Stomach smooth muscle (tissue), 2 donors: ENCODE measurements around the gene CCBE1.

ENCODE experiments used
- H3K27ac ChIP-seq: one replicate; pipeline ENCODE4 v1.7.0; 2013; ENCODE audit warnings: mild to moderate bottlenecking, low read length, inconsistent platforms
- H3K27me3 ChIP-seq, 2 donors: one replicate each; pipeline ENCODE4 v1.7.0; 2013; ENCODE audit warnings: low read length in 2 of 2; ENCODE audit not compliant: insufficient read depth in 2 of 2, control insufficient read depth in 1 of 2
- H3K36me3 ChIP-seq, 2 donors: one replicate each; pipeline ENCODE4 v1.7.0; 2013; ENCODE audit warnings: low read length in 2 of 2; ENCODE audit not compliant: control insufficient read depth in 2 of 2, insufficient read depth in 2 of 2
- H3K4me1 ChIP-seq: one replicate; pipeline ENCODE4 v1.7.0; 2013; ENCODE audit warnings: low read length; ENCODE audit not compliant: control insufficient read depth, insufficient read depth
- H3K4me3 ChIP-seq, 2 donors: one replicate each; pipeline ENCODE4 v1.7.0; 2013; ENCODE audit warnings: low read length in 2 of 2
- H3K9ac ChIP-seq, 2 donors: one replicate each; pipeline ENCODE4 v1.7.0; 2013; ENCODE audit warnings: low read length in 2 of 2, mild to moderate bottlenecking in 1 of 2
- H3K9me3 ChIP-seq, 2 donors: one replicate each; pipeline ENCODE4 v1.7.0; 2013; ENCODE audit warnings: low read length in 2 of 2; ENCODE audit not compliant: control insufficient read depth in 2 of 2
- donor health status: healthy.
- donor health status: Pancreatic carcinoma.

CCBE1 gene

GRCh38 chr18:59685501-59685900, 11.7 kb downstream of the CCBE1 start:
- Histone ChIP-seq H3K27me3 (no peaks in the 10 kb centered on the region), H3K4me3 (no peak overlapping the region), H3K9me3 (no peaks in the 10 kb centered on the region), H3K9ac (no peak overlapping the region), H3K4me1 (peaks cover 2% of the 10 kb centered on the region), H3K27ac (no peak overlapping the region), H3K36me3 (no peaks in the 10 kb centered on the region)

GRCh38 chr18:59684777-59685176, 12.4 kb downstream of the CCBE1 start:
- Histone ChIP-seq H3K9me3 (no peaks in the 10 kb centered on the region), H3K4me3 (no peak overlapping the region), H3K27me3 (no peaks in the 10 kb centered on the region), H3K36me3 (no peaks in the 10 kb centered on the region), H3K27ac (no peak overlapping the region), H3K4me1 (peaks cover 2% of the 10 kb centered on the region), H3K9ac (no peak overlapping the region)

- Histone ChIP-seq H3K27ac (no peak overlapping the region), H3K36me3 (no peaks in the 10 kb centered on the region), H3K4me3 (no peak overlapping the region), H3K4me1 (peaks cover 2% of the 10 kb centered on the region), H3K27me3 (no peaks in the 10 kb centered on the region), H3K9me3 (no peaks in the 10 kb centered on the region), H3K9ac (no peak overlapping the region)
Measured at GRCh38 chr18:59681521-59682004, 15.7 kb downstream of the CCBE1 start.

- no peak overlapping the region for H3K9ac ChIP-seq
- no peak overlapping the region for H3K27ac ChIP-seq
- peaks cover 2% of the 10 kb centered on the region for H3K4me1 ChIP-seq
- H3K27me3 ChIP-seq, result no peaks in the 10 kb centered on the region
- no peak overlapping the region for H3K4me3 ChIP-seq
- no peaks in the 10 kb centered on the region for H3K9me3 ChIP-seq
- no peaks in the 10 kb centered on the region for H3K36me3 ChIP-seq
Measured at GRCh38 chr18:59681051-59681450, 16.2 kb downstream of the CCBE1 start.

- Histone ChIP-seq H3K27ac (no peak overlapping the region), H3K27me3 (no peaks in the 10 kb centered on the region), H3K4me3 (no peak overlapping the region), H3K9me3 (no peaks in the 10 kb centered on the region), H3K36me3 (no peaks in the 10 kb centered on the region), H3K4me1 (peaks cover 6% of the 10 kb centered on the region), H3K9ac (no peak overlapping the region)
Measured at GRCh38 chr18:59675346-59675745, 21.9 kb downstream of the CCBE1 start.

GRCh38 chr18:59674903-59675270, 22.3 kb downstream of the CCBE1 start:
- Histone ChIP-seq H3K27ac (no peak overlapping the region), H3K36me3 (no peaks in the 10 kb centered on the region), H3K4me1 (peaks cover 6% of the 10 kb centered on the region), H3K27me3 (no peaks in the 10 kb centered on the region), H3K4me3 (no peak overlapping the region), H3K9me3 (no peaks in the 10 kb centered on the region), H3K9ac (no peak overlapping the region)

GRCh38 chr18:59674186-59674902, 22.9 kb downstream of the CCBE1 start:
- no peak overlapping the region for H3K4me3 ChIP-seq
- H3K27me3 ChIP-seq, result no peaks in the 10 kb centered on the region
- no peaks in the 10 kb centered on the region for H3K36me3 ChIP-seq
- peaks cover 6% of the 10 kb centered on the region for H3K4me1 ChIP-seq
- no peak overlapping the region for H3K27ac ChIP-seq
- H3K9ac ChIP-seq, result no peak overlapping the region
- H3K9me3 ChIP-seq, result no peaks in the 10 kb centered on the region

GRCh38 chr18:59672235-59672711, 24.9 kb downstream of the CCBE1 start:
- Histone ChIP-seq H3K36me3 (no peaks in the 10 kb centered on the region), H3K4me3 (peak overlapping the region in 1 of 2 donors; percentile 28), H3K27ac (no peak overlapping the region), H3K9ac (no peak overlapping the region), H3K9me3 (no peaks in the 10 kb centered on the region), H3K4me1 (peaks cover 6% of the 10 kb centered on the region), H3K27me3 (no peaks in the 10 kb centered on the region)

- no peak overlapping the region for H3K27ac ChIP-seq
Measured at GRCh38 chr18:59671551-59671950, 25.7 kb downstream of the CCBE1 start.

GRCh38 chr18:59669872-59670657, 27.2 kb downstream of the CCBE1 start:
- Histone ChIP-seq H3K4me1 (peaks cover 6% of the 10 kb centered on the region), H3K9me3 (no peaks in the 10 kb centered on the region), H3K9ac (no peak overlapping the region), H3K27me3 (no peaks in the 10 kb centered on the region), H3K4me3 (no peak overlapping the region), H3K36me3 (no peaks in the 10 kb centered on the region), H3K27ac (no peak overlapping the region)

More at GRCh38 chr18:59671551-59671950, 25.7 kb downstream of the CCBE1 start:
- Histone ChIP-seq H3K9ac (no peak overlapping the region), H3K4me1 (peaks cover 6% of the 10 kb centered on the region), H3K27me3 (no peaks in the 10 kb centered on the region), H3K36me3 (no peaks in the 10 kb centered on the region), H3K4me3 (no peak overlapping the region), H3K9me3 (no peaks in the 10 kb centered on the region)

GRCh38 chr18:59667488-59667887, 29.7 kb downstream of the CCBE1 start:
- no peak overlapping the region for H3K4me3 ChIP-seq
- no peak overlapping the region for H3K27ac ChIP-seq
- peaks cover 0 to under 1% of the 10 kb centered on the region in 2 donors for H3K27me3 ChIP-seq
- H3K36me3 ChIP-seq, result no peaks in the 10 kb centered on the region
- H3K9me3 ChIP-seq, result no peaks in the 10 kb centered on the region
- H3K9ac ChIP-seq, result no peak overlapping the region
- peaks cover 5% of the 10 kb centered on the region for H3K4me1 ChIP-seq
